B cell (primary cell): ENCODE data around the gene CERK.

Experiments used
- EZH2 ChIP-seq: IDR thresholded peaks from 2 replicates; pipeline ENCODE4 v1.6.1; 2012; ENCODE audit warnings: borderline replicate concordance, low read depth, mild to moderate bottlenecking, moderate library complexity, low read length; ENCODE audit not compliant: insufficient read depth, poor library complexity, severe bottlenecking
- TF ChIP-seq, protein P1 (sequence below): fragments of 200-600 bp; IDR thresholded peaks from one replicate; pipeline ENCODE4 v1.8.0; 2022; ENCODE audit warnings: antibody characterized with exemption, mild to moderate bottlenecking

DNA sequence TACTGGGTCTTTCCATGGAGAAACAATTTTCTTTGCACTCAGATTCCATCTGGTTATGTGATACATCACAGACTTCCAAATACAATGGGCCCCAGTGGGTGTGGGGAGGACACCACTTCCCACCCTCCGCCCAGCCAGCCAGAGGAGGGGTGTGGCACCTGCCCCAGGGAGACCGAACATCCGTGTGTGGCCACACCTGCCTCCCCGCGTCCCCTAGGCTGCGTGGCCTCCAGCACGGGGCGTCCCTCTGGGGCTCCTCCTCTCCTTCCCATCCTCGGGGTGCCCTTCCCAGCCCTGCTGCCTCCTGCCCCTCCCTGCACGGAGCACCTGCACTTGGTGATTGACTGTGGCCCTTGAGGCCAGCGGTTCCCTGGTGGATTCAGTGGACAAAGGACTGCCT lies 49.1 kb downstream of the CERK start:
- TF ChIP-seq EZH2 = no peak
- TF ChIP-seq, protein P1, sequence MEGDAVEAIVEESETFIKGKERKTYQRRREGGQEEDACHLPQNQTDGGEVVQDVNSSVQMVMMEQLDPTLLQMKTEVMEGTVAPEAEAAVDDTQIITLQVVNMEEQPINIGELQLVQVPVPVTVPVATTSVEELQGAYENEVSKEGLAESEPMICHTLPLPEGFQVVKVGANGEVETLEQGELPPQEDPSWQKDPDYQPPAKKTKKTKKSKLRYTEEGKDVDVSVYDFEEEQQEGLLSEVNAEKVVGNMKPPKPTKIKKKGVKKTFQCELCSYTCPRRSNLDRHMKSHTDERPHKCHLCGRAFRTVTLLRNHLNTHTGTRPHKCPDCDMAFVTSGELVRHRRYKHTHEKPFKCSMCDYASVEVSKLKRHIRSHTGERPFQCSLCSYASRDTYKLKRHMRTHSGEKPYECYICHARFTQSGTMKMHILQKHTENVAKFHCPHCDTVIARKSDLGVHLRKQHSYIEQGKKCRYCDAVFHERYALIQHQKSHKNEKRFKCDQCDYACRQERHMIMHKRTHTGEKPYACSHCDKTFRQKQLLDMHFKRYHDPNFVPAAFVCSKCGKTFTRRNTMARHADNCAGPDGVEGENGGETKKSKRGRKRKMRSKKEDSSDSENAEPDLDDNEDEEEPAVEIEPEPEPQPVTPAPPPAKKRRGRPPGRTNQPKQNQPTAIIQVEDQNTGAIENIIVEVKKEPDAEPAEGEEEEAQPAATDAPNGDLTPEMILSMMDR = no peak
